K562 (cell line): ENCODE measurements around the gene STAT6. TPM values are rescaled to one million over a fixed set of nuclear protein-coding genes. Genes with fewer than 3 reads are reported as not detected.
A peak's percentile ranks its signal among the peaks of the same experiment; 100 is the strongest.

ENCODE experiments used
- ATAC-seq: fragments of 200-7000 bp; cut with Tn5 transposase; 3 replicates; pipeline ENCODE4 v1.9.1; 2020; ENCODE audit warnings: moderate library complexity
- BruUV-seq: library from RNA; stranded (reverse); fragments of 400-500 nt; replicated peaks from 2 replicates; lab custom pipeline; 2021; lab: Mats Ljungman, UMichigan
- CTCF ChIA-PET: fragments of 300-600 bp; formaldehyde crosslinking; extraction: SDS; loops from one replicate; lab custom pipeline; 2021; ENCODE audit warnings: low intra/inter-chr PET ratio; lab: Yijun Ruan, JAX
- POLR2A ChIA-PET: fragments of 300-600, 350-650 bp; sonication (Branson Sonifier 250); formaldehyde crosslinking; extraction: SDS; loops from one replicate; lab custom pipeline; 2021; ENCODE audit warnings: antibody characterized with exemption, inconsistent platforms; lab: Yijun Ruan, JAX
- DNase-seq, 4 experiments: peaks; one replicate each; pipeline versions ENCODE4 v3.0.0 to v3.0.0-alpha.2; 2011 to 2018; ENCODE audit warnings: low spot score in 3 of 4, mixed read lengths in 3 of 4; ENCODE audit errors: extremely low read depth in 1 of 4
- FAIRE-seq: peaks from 2 replicates; lab custom pipeline; 2011; peaks lifted over from hg19 to GRCh38; lab: Jason Lieb, UNC
- H2AFZ ChIP-seq: 2 replicates; pipeline ENCODE4 v1.6.0; 2011; ENCODE audit warnings: low read depth, low read length, control low read depth, inconsistent platforms
- H3K27ac ChIP-seq: fragments of 200-600 bp; 3 replicates; pipeline ENCODE4 v1.8.0; 2011; ENCODE audit warnings: low read depth, mild to moderate bottlenecking, control low read depth, inconsistent platforms, low read length, moderate library complexity, mixed read lengths; ENCODE audit errors: extremely low read depth
- H3K27me3 ChIP-seq, 2 experiments: fragments of 300-600 bp in 1 of 2; 2 replicates in 1 of 2; 3 replicates in 1 of 2; pipeline versions ENCODE4 v1.6.0 to v1.8.0; 2011; ENCODE audit warnings: inconsistent platforms in 2 of 2, low read length in 2 of 2, mild to moderate bottlenecking in 1 of 2, mixed read lengths in 1 of 2, moderate library complexity in 1 of 2; ENCODE audit not compliant: control insufficient read depth in 2 of 2, insufficient read depth in 2 of 2
- H3K36me3 ChIP-seq: fragments of 300-600 bp; 3 replicates; pipeline ENCODE4 v1.8.0; 2011; ENCODE audit warnings: mild to moderate bottlenecking, low read length, inconsistent platforms; ENCODE audit not compliant: control insufficient read depth, insufficient read depth
- H3K4me1 ChIP-seq, 2 experiments: fragments of 200-600 bp in 1 of 2; replicated peaks in 1 of 2; 2 replicates in 1 of 2; 3 replicates in 1 of 2; pipeline versions ENCODE4 v1.5.1 to v1.8.0; 2011; ENCODE audit warnings: inconsistent platforms in 2 of 2, low read length in 2 of 2, mild to moderate bottlenecking in 1 of 2, mixed read lengths in 1 of 2, moderate library complexity in 1 of 2; ENCODE audit not compliant: control insufficient read depth in 2 of 2, insufficient read depth in 2 of 2
- H3K4me2 ChIP-seq: 2 replicates; pipeline ENCODE4 v1.6.1; 2011; ENCODE audit warnings: low read length, control low read depth, inconsistent platforms, mixed read lengths; ENCODE audit not compliant: insufficient read depth
- H3K4me3 ChIP-seq: fragments of 200-600 bp; sonication (generic), shearing (Covaris generic); 2 replicates; pipeline ENCODE4 v1.5.1; 2016; ENCODE audit warnings: control low read depth, inconsistent platforms
- H3K79me2 ChIP-seq: fragments of 200-600 bp; 3 replicates; pipeline ENCODE4 v1.8.0; 2011; ENCODE audit warnings: low read length, inconsistent platforms; ENCODE audit not compliant: control insufficient read depth, insufficient read depth
- H3K9ac ChIP-seq, 2 experiments: 2 replicates each; pipeline versions ENCODE4 v1.6.0 to v1.6.1; 2011; ENCODE audit warnings: low read depth in 2 of 2, low read length in 2 of 2, control low read depth in 1 of 2, inconsistent platforms in 1 of 2, mild to moderate bottlenecking in 1 of 2, mixed read lengths in 1 of 2; ENCODE audit not compliant: insufficient read depth in 1 of 2
- H3K9me1 ChIP-seq: one replicate; pipeline ENCODE4 v1.6.0; 2011; ENCODE audit warnings: inconsistent platforms, mild to moderate bottlenecking, low read length, moderate library complexity; ENCODE audit not compliant: control insufficient read depth, insufficient read depth
- H3K9me3 ChIP-seq: replicated peaks from 2 replicates; pipeline ENCODE4 v1.5.1; 2011; ENCODE audit warnings: low read depth, low read length, inconsistent platforms; ENCODE audit not compliant: control insufficient read depth, insufficient read depth
- H4K20me1 ChIP-seq: replicated peaks from 2 replicates; pipeline ENCODE4 v1.6.1; 2011; ENCODE audit warnings: low read length, inconsistent platforms, mixed read lengths; ENCODE audit not compliant: control insufficient read depth, insufficient read depth
- EHMT2 ChIP-seq: fragments of 450-650 bp; IDR thresholded peaks from 2 replicates; pipeline ENCODE4 v1.6.1; 2018; ENCODE audit warnings: antibody characterized with exemption
- HNRNPK ChIP-seq: fragments of 200-400 bp; formaldehyde crosslinking; IDR thresholded peaks from one replicate; pipeline ENCODE4 v1.6.1; 2018; ENCODE audit warnings: mild to moderate bottlenecking, low read depth, low read length; ENCODE audit not compliant: poor library complexity, severe bottlenecking
- KLF13 ChIP-seq: fragments of 450-650 bp; IDR thresholded peaks from 2 replicates; pipeline ENCODE4 v1.6.1; 2016; ENCODE audit warnings: missing genetic modification characterization, low read depth, mild to moderate bottlenecking, missing compliant biosample characterization, moderate library complexity, borderline replicate concordance
- PHTF2 ChIP-seq: fragments of 250-450 bp; sonication (Bioruptor Pico); IDR thresholded peaks from 2 replicates; pipeline ENCODE4 v1.5.0; 2021; ENCODE audit warnings: mild to moderate bottlenecking
- SMAD4 ChIP-seq: fragments of 250-450 bp; sonication (Bioruptor Pico); conservative IDR thresholded peaks from 2 replicates; pipeline ENCODE4 v1.8.0; 2021; ENCODE audit warnings: inconsistent platforms, mild to moderate bottlenecking, moderate library complexity
- TCFL5 ChIP-seq: fragments of 250-450 bp; sonication (Bioruptor Pico); conservative IDR thresholded peaks from 2 replicates; pipeline ENCODE4 v1.6.1; 2021; ENCODE audit warnings: mild to moderate bottlenecking, moderate library complexity, matching md5 sums
- ZNF699 ChIP-seq: fragments of 250-450 bp; sonication (Bioruptor Pico); IDR thresholded peaks from 2 replicates; pipeline ENCODE4 v1.8.0; 2021; ENCODE audit warnings: mild to moderate bottlenecking, moderate library complexity; ENCODE audit not compliant: insufficient replicate concordance
- ZNF785 ChIP-seq: fragments of 250-450 bp; sonication (Bioruptor Pico); IDR thresholded peaks from 2 replicates; pipeline ENCODE4 v1.4.0; 2020; ENCODE audit warnings: mild to moderate bottlenecking
- WGBS: fragments of 100-300 bp; shearing (Covaris generic); methylation state at CpG from one replicate; pipeline ENCODE4 v1.1.6; 2016; ENCODE audit warnings: low coverage, mixed read lengths; ENCODE audit not compliant: insufficient coverage; ENCODE audit errors: missing lambda C conversion rate; 5-methylcytosine and 5-hydroxymethylcytosine counted together
- in situ Hi-C: fragments of 300-500 bp; cut with MboI; formaldehyde crosslinking; loops from 4 replicates; pipeline ENCODE4 v1.15.0; 2018; ENCODE audit warnings: inconsistent platforms, mixed read lengths
- intact Hi-C: fragments of 100-400 bp; cut with micrococcal nuclease; formaldehyde crosslinking; loops from 2 replicates; pipeline ENCODE4 v1.14.2; 2022
- polyA plus RNA-seq, 8 experiments: library from polyadenylated mRNA; depleted of rRNA in 4 of 8; stranded (reverse) in 5 of 8; unstranded in 3 of 8; fragments of >200 nt; fragmentation: Nextera tagmentation in 2 of 8; fragmentation: Illumina TruSeq in 1 of 8; extraction: Ambion mirVana in 2 of 8; extraction: Trizol in 1 of 8; gene quantifications; 2 replicates each; pipeline versions ENCODE4 v1.2.1 to v1.2.3, GENCODE V29; 2011 to 2014; ENCODE audit warnings: inconsistent platforms in 1 of 8, missing spikeins in 1 of 8
- total RNA-seq, 7 experiments: library from RNA; depleted of rRNA in 6 of 7; stranded (reverse); fragments of >200 nt in 6 of 7; fragmentation: Illumina TruSeq in 2 of 7; extraction: Trizol in 2 of 7; gene quantifications; 2 replicates each; pipeline versions ENCODE4 v1.2.1 to v1.2.3, GENCODE V29; 2011 to 2021; ENCODE audit warnings: low replicate concordance in 1 of 7
- TF ChIP-seq, protein P1 (sequence below): fragments of 250-450 bp; sonication (Bioruptor Pico); IDR thresholded peaks from 2 replicates; pipeline ENCODE4 v1.8.0; 2022; ENCODE audit warnings: inconsistent platforms, mild to moderate bottlenecking, moderate library complexity, borderline replicate concordance

STAT6 gene
- total and polyA plus RNA-seq, 9 of the 15 experiments (the other 6 are each of a cell fraction or from before 2014, with no cell fraction given) = 2.4 to 49.5 (median 26.5) TPM

- no peak for DNase-seq
- H3K4me2 ChIP-seq = no peak overlapping the region
- H3K79me2 ChIP-seq = peaks cover 3% of the 10 kb centered on the region; the same call in 1 of the 3 replicates
- no peaks in the 10 kb centered on the region for H4K20me1 ChIP-seq
- H2AFZ ChIP-seq = no peak overlapping the region
- no peak for FAIRE-seq
- H3K9ac ChIP-seq = no peak overlapping the region
- in situ Hi-C loops = loop anchor here (5.0 to 10.0 kb wide), 3 partner anchors 46 to 311 kb away; partner anchors contain the start of genes PRIM1 and STAT6
- no TSS peak for BruUV-seq
- POLR2A ChIA-PET = interaction anchor here (0.6 to 2.4 kb wide), 4 partner anchors 23 to 161 kb away, joined by 3 to 9 read pairs (median 4); partner anchors contain the start of gene STAT6
- no peak for ATAC-seq
- WGBS = 100% methylated on average over 2 of the region's 2 CpGs
- H3K4me3 ChIP-seq = no peak overlapping the region
- no peak overlapping the region for H3K27ac ChIP-seq
- H3K9me3 ChIP-seq = no peaks in the 10 kb centered on the region
- intact Hi-C loops = no loop called here
- H3K36me3 ChIP-seq = peaks cover 88% of the 10 kb centered on the region
- peaks cover 0 to 7% of the 10 kb centered on the region in 2 experiments; a peak in 1 of 5 replicates for H3K4me1 ChIP-seq
- H3K9me1 ChIP-seq = no peaks in the 10 kb centered on the region
- CTCF ChIA-PET = no interaction called here
- no peaks in the 10 kb centered on the region for H3K27me3 ChIP-seq
- no peak for TF ChIP-seq TCFL5
These were observed 44.9 kb downstream of the STAT6 start for GRCh38 chr12:57066245-57066644.

DNA sequence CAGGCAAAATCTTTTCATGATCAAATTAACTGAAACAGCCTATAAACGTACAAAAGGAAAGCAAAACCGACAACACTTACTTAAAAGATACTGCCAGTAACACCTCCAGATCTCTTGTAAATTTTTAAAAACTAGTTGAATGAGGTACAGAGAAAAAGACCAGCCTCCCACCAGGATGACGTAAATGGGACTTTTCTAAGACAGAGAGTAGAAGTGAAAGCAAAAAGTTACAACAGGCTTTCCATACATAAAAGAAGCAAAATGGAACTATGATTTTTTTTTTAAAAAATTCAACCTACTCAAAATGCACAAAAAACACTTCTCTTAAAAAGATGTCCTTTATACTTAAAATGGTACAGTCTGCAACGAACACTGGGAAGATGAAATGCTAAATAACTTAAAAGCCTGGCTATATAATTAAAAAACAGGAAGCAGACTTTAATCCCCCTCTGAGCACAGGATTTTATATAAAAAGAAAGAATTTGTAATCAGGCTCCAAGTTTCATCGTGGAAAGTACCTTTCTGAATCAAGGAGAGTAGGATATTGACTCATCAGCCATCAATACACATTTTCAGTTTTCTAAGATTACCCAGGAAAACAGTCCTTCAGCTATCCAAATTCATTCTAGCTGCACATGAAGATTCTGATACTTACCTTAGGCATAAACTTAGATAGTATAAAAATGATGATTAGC is 47.0 kb downstream of the STAT6 start:
- ChIA-PET CTCF (interaction anchor here (1.2 to 5.6 kb wide), 2 partner anchors 57 to 111 kb away, joined by 3 to 63 read pairs; partner anchors contain the start of gene ZBTB39), POLR2A (interaction anchor here (1.0 kb wide), 1 partner anchor 14 kb away, joined by 3 read pairs; the partner anchor contains the start of gene NEMP1)
- ATAC-seq (no peak), FAIRE-seq (peak; percentile 49), DNase-seq (no peak)
- 84% methylated on average over 5 of the region's 5 CpGs for WGBS
- Histone ChIP-seq H3K9me3 (no peaks in the 10 kb centered on the region), H2AFZ (no peak overlapping the region), H3K4me2 (no peak overlapping the region), H3K27me3 (no peaks in the 10 kb centered on the region), H3K4me1 (no peaks in the 10 kb centered on the region; a peak in 1 of 5 replicates), H3K9ac (no peak overlapping the region), H3K36me3 (peaks cover 87% of the 10 kb centered on the region), H4K20me1 (no peaks in the 10 kb centered on the region), H3K9me1 (no peaks in the 10 kb centered on the region), H3K27ac (no peak overlapping the region), H3K79me2 (no peaks in the 10 kb centered on the region; the same call in 2 of the 3 replicates), H3K4me3 (no peak overlapping the region)
- in situ Hi-C loops (loop anchor here (10.0 kb wide), 1 partner anchor 309 kb away; the partner anchor contains the start of gene PRIM1), intact Hi-C loops (no loop called here)
- BruUV-seq = no TSS peak
- TF ChIP-seq SMAD4 (CRISPR knock-in tag) (no peak), ZNF785 (no peak), PHTF2 (CRISPR knock-in tag) (no peak), EHMT2 (no peak), ZNF699 (CRISPR knock-in tag) (no peak), KLF13 (tag) (no peak), HNRNPK (no peak)
- TF ChIP-seq, protein P1, sequence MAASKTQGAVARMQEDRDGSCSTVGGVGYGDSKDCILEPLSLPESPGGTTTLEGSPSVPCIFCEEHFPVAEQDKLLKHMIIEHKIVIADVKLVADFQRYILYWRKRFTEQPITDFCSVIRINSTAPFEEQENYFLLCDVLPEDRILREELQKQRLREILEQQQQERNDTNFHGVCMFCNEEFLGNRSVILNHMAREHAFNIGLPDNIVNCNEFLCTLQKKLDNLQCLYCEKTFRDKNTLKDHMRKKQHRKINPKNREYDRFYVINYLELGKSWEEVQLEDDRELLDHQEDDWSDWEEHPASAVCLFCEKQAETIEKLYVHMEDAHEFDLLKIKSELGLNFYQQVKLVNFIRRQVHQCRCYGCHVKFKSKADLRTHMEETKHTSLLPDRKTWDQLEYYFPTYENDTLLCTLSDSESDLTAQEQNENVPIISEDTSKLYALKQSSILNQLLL = no peak
